Stimulated activated CD8-positive, alpha-beta memory T cell treated with anti-CD3 and anti-CD28 coated beads, Interleukin-12 subunit alpha, Interleukin-12 subunit beta, amount 100 ng/mL, for 1 hour (primary cell): Measurements from ENCODE around the gene R3HCC1L.

Experiments
- DNase-seq: peaks from one replicate; pipeline ENCODE4 v3.0.0-alpha.2; 2020; ENCODE audit warnings: low read depth

R3HCC1L gene

GRCh38 chr10:98260350-98260749 lies 125.9 kb downstream of the R3HCC1L start:
- DNase-seq = no peak

- DNase-seq = no peak
Observed at GRCh38 chr10:98260752-98261151, 126.3 kb downstream of the R3HCC1L start.

GRCh38 chr10:98261436-98262277 lies 127.2 kb downstream of the R3HCC1L start:
- DNase-seq = no peak

GRCh38 chr10:98262571-98262970 lies 128.1 kb downstream of the R3HCC1L start:
- DNase-seq = no peak

- DNase-seq = no peak
Observed at GRCh38 chr10:98263088-98263487, 128.6 kb downstream of the R3HCC1L start.

GRCh38 chr10:98264378-98265065 lies 130.1 kb downstream of the R3HCC1L start:
- no peak for DNase-seq

GRCh38 chr10:98265403-98266378 lies 131.2 kb downstream of the R3HCC1L start:
- no peak for DNase-seq

GRCh38 chr10:98266647-98267046 lies 132.2 kb downstream of the R3HCC1L start:
- DNase-seq = no peak

- no peak for DNase-seq
Observed at GRCh38 chr10:98267069-98267893, 132.8 kb downstream of the R3HCC1L start.

GRCh38 chr10:98267894-98268693 lies 133.6 kb downstream of the R3HCC1L start, which contains the start of gene LOXL4:
TSS of gene LOXL4 (minus strand) at chr10:98268194. CDS start at chr10:98263019, 5,175 bp downstream.
- DNase-seq = no peak

GRCh38 chr10:98268694-98269431 lies 134.4 kb downstream of the R3HCC1L start:
- DNase-seq = no peak

GRCh38 chr10:98269435-98269912 lies 135.0 kb downstream of the R3HCC1L start:
- DNase-seq = no peak

GRCh38 chr10:98270073-98270740 lies 135.8 kb downstream of the R3HCC1L start:
- no peak for DNase-seq

- DNase-seq = no peak
Observed at GRCh38 chr10:98270786-98271185, 136.3 kb downstream of the R3HCC1L start.

GRCh38 chr10:98272245-98272644 lies 137.8 kb downstream of the R3HCC1L start:
- DNase-seq = no peak

GRCh38 chr10:98272656-98273055 lies 138.2 kb downstream of the R3HCC1L start:
- DNase-seq = no peak

GRCh38 chr10:98273057-98273850 lies 138.8 kb downstream of the R3HCC1L start:
- no peak for DNase-seq

GRCh38 chr10:98274562-98274961 lies 140.1 kb downstream of the R3HCC1L start:
- DNase-seq = no peak
